ENCODE data around the gene ZFYVE16.
A peak's percentile ranks its signal among the peaks of the same experiment; 100 is the strongest.

Gene ZFYVE16

GRCh38 chr5:80376557-80376956 lies 31.3 kb upstream of the ZFYVE16 start:
- no peak for TF ChIP-seq YY1 (IDR thresholded peaks at IDR 0.05; ENCODE audit: low read depth)
- TF ChIP-seq, protein P1, sequence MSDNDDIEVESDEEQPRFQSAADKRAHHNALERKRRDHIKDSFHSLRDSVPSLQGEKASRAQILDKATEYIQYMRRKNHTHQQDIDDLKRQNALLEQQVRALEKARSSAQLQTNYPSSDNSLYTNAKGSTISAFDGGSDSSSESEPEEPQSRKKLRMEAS (IDR thresholded peaks at IDR 0.05): no peak
- no peak for TF ChIP-seq TCF12 (IDR thresholded peaks at IDR 0.05; ENCODE audit: low read depth)
- TF ChIP-seq RAD21 (IDR thresholded peaks at IDR 0.05; ENCODE audit: low read depth): no peak
- TF ChIP-seq EP300 (IDR thresholded peaks at IDR 0.05; ENCODE audit: borderline replicate concordance): no peak

DNA sequence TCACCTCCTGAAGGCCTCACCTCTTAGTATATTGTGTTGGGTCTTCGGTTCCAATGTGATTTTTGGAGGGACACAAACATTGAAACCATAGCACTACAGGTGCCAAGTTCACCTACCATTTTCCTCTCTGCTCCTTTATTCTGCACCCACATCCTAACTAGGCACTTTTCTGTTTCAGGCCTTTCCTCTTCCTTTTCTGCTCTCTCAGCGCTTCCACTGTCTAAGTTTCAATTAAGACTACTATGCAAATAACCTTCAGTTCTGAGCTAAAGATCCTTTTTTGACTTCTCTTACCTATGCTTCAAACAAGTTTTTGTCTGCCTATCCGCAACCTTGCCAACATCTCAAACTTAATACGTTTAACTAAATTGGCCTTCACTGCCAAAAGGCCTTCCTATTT lies 25.4 kb upstream of the ZFYVE16 start:
- TF ChIP-seq YY1 (IDR thresholded peaks at IDR 0.05; ENCODE audit: low read depth) (no peak), FOXM1 (IDR thresholded peaks at IDR 0.05; ENCODE audit: borderline replicate concordance, low read depth) (no peak)
- TF ChIP-seq, protein P1 (IDR thresholded peaks at IDR 0.05): no peak

DNA sequence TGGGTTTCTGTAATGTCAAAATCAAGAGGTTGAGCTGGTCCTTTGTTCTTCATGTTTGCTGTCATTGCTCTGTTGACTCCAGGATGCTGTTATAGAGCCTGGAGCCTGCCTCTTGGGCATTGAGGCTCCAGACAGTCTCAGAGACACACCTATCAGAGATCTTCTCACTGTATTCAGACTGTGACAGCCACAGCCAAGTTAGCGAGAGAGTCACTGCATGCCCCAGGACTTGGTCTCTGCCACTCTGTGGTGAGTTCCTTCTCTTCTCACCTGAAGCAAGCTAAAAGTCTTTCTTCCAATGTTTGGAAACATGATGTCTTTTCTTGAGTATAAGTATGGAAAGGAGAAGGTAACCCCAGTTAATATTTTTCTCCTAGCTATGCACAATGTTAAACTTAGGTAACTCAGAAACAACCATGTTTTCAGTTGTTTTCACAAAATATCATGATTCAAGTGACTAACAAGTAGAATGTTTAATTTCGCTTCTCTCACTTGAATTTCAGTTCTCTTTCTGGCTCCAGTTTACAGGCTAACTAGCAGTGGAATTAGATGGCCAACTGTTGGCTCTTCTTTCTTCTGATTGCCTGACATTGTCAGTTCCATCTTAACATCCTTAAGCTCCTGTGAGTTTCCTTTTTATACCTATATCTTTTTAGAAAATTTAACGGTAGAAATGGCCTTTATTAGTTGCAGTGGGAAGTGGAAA lies 20.6 kb upstream of the ZFYVE16 start:
- TF ChIP-seq YY1 (IDR thresholded peaks at IDR 0.05; ENCODE audit: low read depth) (no peak), NFIC (IDR thresholded peaks at IDR 0.05) (no peak), TAF1 (IDR thresholded peaks at IDR 0.05; ENCODE audit: low read depth) (no peak), ZBTB7A (IDR thresholded peaks at IDR 0.05; ENCODE audit: low read depth) (no peak), EP300 (IDR thresholded peaks at IDR 0.05; ENCODE audit: borderline replicate concordance) (no peak), EGR1 (IDR thresholded peaks at IDR 0.05) (no peak)

- TF ChIP-seq FOXM1 (IDR thresholded peaks at IDR 0.05; ENCODE audit: borderline replicate concordance, low read depth): no peak
- TF ChIP-seq EGR1 (IDR thresholded peaks at IDR 0.05): no peak
- no peak for TF ChIP-seq YY1 (IDR thresholded peaks at IDR 0.05; ENCODE audit: low read depth)
- no peak for TF ChIP-seq CREB1 (IDR thresholded peaks at IDR 0.05; ENCODE audit: low read depth)
- no peak for TF ChIP-seq TAF1 (IDR thresholded peaks at IDR 0.05; ENCODE audit: low read depth)
- TF ChIP-seq ZBTB7A (IDR thresholded peaks at IDR 0.05; ENCODE audit: low read depth): no peak
- TF ChIP-seq TEAD4 (IDR thresholded peaks at IDR 0.05): no peak
- TF ChIP-seq, protein P2, sequence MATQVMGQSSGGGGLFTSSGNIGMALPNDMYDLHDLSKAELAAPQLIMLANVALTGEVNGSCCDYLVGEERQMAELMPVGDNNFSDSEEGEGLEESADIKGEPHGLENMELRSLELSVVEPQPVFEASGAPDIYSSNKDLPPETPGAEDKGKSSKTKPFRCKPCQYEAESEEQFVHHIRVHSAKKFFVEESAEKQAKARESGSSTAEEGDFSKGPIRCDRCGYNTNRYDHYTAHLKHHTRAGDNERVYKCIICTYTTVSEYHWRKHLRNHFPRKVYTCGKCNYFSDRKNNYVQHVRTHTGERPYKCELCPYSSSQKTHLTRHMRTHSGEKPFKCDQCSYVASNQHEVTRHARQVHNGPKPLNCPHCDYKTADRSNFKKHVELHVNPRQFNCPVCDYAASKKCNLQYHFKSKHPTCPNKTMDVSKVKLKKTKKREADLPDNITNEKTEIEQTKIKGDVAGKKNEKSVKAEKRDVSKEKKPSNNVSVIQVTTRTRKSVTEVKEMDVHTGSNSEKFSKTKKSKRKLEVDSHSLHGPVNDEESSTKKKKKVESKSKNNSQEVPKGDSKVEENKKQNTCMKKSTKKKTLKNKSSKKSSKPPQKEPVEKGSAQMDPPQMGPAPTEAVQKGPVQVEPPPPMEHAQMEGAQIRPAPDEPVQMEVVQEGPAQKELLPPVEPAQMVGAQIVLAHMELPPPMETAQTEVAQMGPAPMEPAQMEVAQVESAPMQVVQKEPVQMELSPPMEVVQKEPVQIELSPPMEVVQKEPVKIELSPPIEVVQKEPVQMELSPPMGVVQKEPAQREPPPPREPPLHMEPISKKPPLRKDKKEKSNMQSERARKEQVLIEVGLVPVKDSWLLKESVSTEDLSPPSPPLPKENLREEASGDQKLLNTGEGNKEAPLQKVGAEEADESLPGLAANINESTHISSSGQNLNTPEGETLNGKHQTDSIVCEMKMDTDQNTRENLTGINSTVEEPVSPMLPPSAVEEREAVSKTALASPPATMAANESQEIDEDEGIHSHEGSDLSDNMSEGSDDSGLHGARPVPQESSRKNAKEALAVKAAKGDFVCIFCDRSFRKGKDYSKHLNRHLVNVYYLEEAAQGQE (IDR thresholded peaks at IDR 0.05; ENCODE audit: low read depth): no peak
- no peak for TF ChIP-seq TCF12 (IDR thresholded peaks at IDR 0.05; ENCODE audit: low read depth)
Observed at GRCh38 chr5:80389580-80389979, 18.3 kb upstream of the ZFYVE16 start.

DNA sequence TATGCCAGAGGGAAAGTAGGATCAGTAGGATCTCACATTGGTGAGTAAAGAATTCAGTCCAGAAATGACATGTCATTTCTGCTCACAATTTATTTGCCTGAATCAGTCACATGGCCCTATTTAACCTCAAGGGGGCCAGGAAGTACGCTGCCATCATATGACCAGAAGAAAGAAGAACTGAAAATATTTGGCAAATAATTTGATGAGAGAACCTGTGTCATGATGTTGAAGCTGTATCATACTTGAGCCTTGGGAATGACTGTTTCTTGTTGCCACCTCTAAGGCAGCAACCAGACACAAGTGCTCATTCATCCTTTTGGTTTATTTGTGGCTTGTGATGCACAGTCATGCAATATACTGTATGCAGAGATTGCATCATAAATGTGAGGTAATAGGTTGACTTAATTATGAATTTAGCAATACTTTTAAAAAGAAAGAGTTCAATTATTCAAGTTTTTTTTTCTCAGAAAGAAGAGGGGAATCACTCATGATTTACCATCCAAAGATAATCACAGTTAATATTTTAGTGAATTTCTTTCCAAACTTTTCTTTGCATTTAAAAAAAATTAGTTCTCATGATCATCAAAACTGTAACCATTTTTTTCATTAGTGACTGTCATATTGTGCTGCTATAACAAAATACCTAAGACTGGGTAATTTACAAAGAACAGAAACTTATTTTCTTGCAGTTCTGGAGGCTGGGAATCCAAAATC lies 8.2 kb upstream of the ZFYVE16 start:
- TF ChIP-seq NFIC (IDR thresholded peaks at IDR 0.05) (no peak), CEBPB (IDR thresholded peaks at IDR 0.05) (peak; percentile 55; the same call in 1 of the 2 replicates)
- TF ChIP-seq, protein P3, sequence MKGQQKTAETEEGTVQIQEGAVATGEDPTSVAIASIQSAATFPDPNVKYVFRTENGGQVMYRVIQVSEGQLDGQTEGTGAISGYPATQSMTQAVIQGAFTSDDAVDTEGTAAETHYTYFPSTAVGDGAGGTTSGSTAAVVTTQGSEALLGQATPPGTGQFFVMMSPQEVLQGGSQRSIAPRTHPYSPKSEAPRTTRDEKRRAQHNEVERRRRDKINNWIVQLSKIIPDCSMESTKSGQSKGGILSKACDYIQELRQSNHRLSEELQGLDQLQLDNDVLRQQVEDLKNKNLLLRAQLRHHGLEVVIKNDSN (IDR thresholded peaks at IDR 0.05): no peak

DNA sequence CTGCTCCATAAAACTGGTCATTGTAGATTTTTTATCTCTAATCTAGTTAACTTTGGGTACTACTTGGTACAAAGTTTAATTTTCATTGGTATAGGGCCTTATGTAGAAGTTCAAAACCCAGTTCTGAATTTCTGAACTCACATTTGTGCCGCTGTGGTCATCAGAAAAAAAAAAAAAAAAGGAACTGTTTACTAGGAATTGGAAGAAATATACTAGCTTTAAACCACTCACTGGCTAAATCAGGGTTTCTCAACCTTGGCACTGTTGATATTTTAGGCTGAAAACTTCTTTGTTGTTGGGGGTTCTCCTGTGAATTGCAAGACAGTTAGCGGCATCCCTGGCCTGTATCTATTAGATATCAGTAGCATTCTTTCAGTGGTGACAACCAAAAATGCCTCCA lies 4.1 kb upstream of the ZFYVE16 start:
- TF ChIP-seq CEBPB (IDR thresholded peaks at IDR 0.05) (no peak), RAD21 (IDR thresholded peaks at IDR 0.05; ENCODE audit: low read depth) (no peak), ZBTB7A (IDR thresholded peaks at IDR 0.05; ENCODE audit: low read depth) (no peak), EGR1 (IDR thresholded peaks at IDR 0.05) (no peak), YY1 (IDR thresholded peaks at IDR 0.05; ENCODE audit: low read depth) (no peak), TEAD4 (IDR thresholded peaks at IDR 0.05) (no peak)
- TF ChIP-seq, protein P2 (IDR thresholded peaks at IDR 0.05; ENCODE audit: low read depth): no peak
